T-cell (primary cell): ENCODE data around the gene IDE. TPM values are rescaled to one million over a fixed set of nuclear protein-coding genes. Genes with fewer than 3 reads are reported as not detected.

ENCODE experiments used
- ATAC-seq, 4 experiments: fragments of 200-7000 bp in 3 of 4; fragments of 150-1000 bp in 1 of 4; cut with Tn5 transposase; replicated peaks in 1 of 4; 1 replicate in 3 of 4; 2 replicates in 1 of 4; pipeline ENCODE4 v1.10.0; 2021; ENCODE audit warnings: moderate library complexity in 3 of 4, mild to moderate bottlenecking in 2 of 4, moderate number of reproducible peaks in 1 of 4
- CTCF ChIA-PET, 2 donors: fragments of 300-600 bp; sonication (Branson Sonifier 250); formaldehyde crosslinking; loops; one replicate each; lab custom pipeline; 2022; ENCODE audit warnings: antibody characterized with exemption in 2 of 2; lab: Charles Lee
- POLR2A ChIA-PET, 2 donors: fragments of 300-600 bp; sonication (Branson Sonifier 250); formaldehyde crosslinking; loops; one replicate each; lab custom pipeline; 2022; ENCODE audit warnings: antibody characterized with exemption in 2 of 2; lab: Charles Lee
- DNase-seq, 35 experiments: peaks; one replicate each; pipeline versions ENCODE4 v3.0.0 to v3.0.0-alpha.2; 2013 to 2023
- H3K27ac ChIP-seq: one replicate; pipeline ENCODE4 v1.5.1; 2013; ENCODE audit warnings: low read length
- H3K27me3 ChIP-seq, 2 experiments: replicated peaks in 1 of 2; 1 replicate in 1 of 2; 2 replicates in 1 of 2; pipeline versions ENCODE4 v1.6.1 to v1.7.0; 2013; ENCODE audit warnings: low read length in 1 of 2, mixed read lengths in 1 of 2; ENCODE audit not compliant: control insufficient read depth in 2 of 2, insufficient read depth in 2 of 2; ENCODE audit errors: extremely low read depth in 1 of 2
- H3K36me3 ChIP-seq, 2 donors: 1 replicate in 1 of 2; 2 replicates in 1 of 2; pipeline versions ENCODE4 v1.6.1 to v1.7.0; 2013; ENCODE audit warnings: low read length in 1 of 2; ENCODE audit not compliant: control insufficient read depth in 2 of 2, insufficient read depth in 1 of 2; ENCODE audit errors: extremely low read depth in 1 of 2
- H3K4me1 ChIP-seq, 2 experiments: 1 replicate in 1 of 2; 2 replicates in 1 of 2; pipeline versions ENCODE4 v1.6.1 to v1.7.0; 2013; ENCODE audit warnings: low read length in 2 of 2, mixed read lengths in 1 of 2; ENCODE audit not compliant: insufficient read depth in 2 of 2, control insufficient read depth in 1 of 2; ENCODE audit errors: extremely low read depth in 1 of 2
- H3K4me3 ChIP-seq, 2 donors: 1 replicate in 1 of 2; 2 replicates in 1 of 2; pipeline versions ENCODE4 v1.5.1 to v1.7.0; 2013; ENCODE audit warnings: mild to moderate bottlenecking in 2 of 2, low read length in 1 of 2, moderate library complexity in 1 of 2; ENCODE audit not compliant: control insufficient read depth in 1 of 2; ENCODE audit errors: extremely low read depth in 1 of 2
- H3K9me3 ChIP-seq: 2 replicates; pipeline ENCODE4 v1.7.0; 2013
- H3K27ac Mint-ChIP-seq, 2 donors: one replicate each; pipeline ENCODE4 v1.8.0; 2020 to 2021; ENCODE audit warnings: mild to moderate bottlenecking in 2 of 2, mixed read lengths in 2 of 2
- H3K27me3 Mint-ChIP-seq, 2 donors: one replicate each; pipeline ENCODE4 v1.8.0; 2021 to 2022; ENCODE audit warnings: mixed read lengths in 2 of 2
- H3K36me3 Mint-ChIP-seq: one replicate; pipeline ENCODE4 v1.8.0; 2021; ENCODE audit warnings: mixed read lengths
- H3K4me1 Mint-ChIP-seq, 3 donors: one replicate each; pipeline ENCODE4 v1.8.0; 2020 to 2022; ENCODE audit warnings: mixed read lengths in 3 of 3, mild to moderate bottlenecking in 1 of 3
- H3K4me3 Mint-ChIP-seq, 3 donors: one replicate each; pipeline ENCODE4 v1.8.0; 2020 to 2022; ENCODE audit warnings: mild to moderate bottlenecking in 3 of 3, mixed read lengths in 3 of 3, moderate library complexity in 3 of 3
- H3K9me3 Mint-ChIP-seq, 3 donors: one replicate each; pipeline ENCODE4 v1.8.0; 2020 to 2022; ENCODE audit warnings: mixed read lengths in 3 of 3
- WGBS: methylation state at CpG from one replicate; pipeline ENCODE4 v1.1.5; 2013; ENCODE audit warnings: missing lambda C conversion rate; ENCODE audit not compliant: insufficient coverage; 5-methylcytosine and 5-hydroxymethylcytosine counted together
- total RNA-seq, 35 experiments: library from RNA in 6 of 35; stranded (reverse) in 6 of 35; fragments of 120-200 nt in 1 of 35; gene quantifications; one replicate each; pipeline versions ENCODE4 v1.2.1 to v1.2.4 and lab custom pipeline; 2013 to 2026

IDE gene
- total RNA-seq, 5 donors from 2014 or later (not counting 1 experiment from before 2014, with no cell fraction given): 24.7 to 31.8 (median 27.2) TPM

GRCh38 chr10:92452313-92452712 is 121.6 kb downstream of the IDE start:
- 100% methylated on average over 1 of the region's 2 CpGs for WGBS
- peaks cover 48% of the 10 kb centered on the region for H3K36me3 Mint-ChIP-seq

GRCh38 chr10:92451431-92451830 is 122.5 kb downstream of the IDE start:
- Mint-ChIP-seq H3K4me3 (no peak overlapping the region), H3K27me3 (no peaks in the 10 kb centered on the region), H3K9me3 (no peaks in the 10 kb centered on the region), H3K36me3 (peaks cover 48% of the 10 kb centered on the region), H3K27ac (no peak overlapping the region), H3K4me1 (no peaks in the 10 kb centered on the region)
- H3K9me3 ChIP-seq: no peaks in the 10 kb centered on the region
- H3K4me1 ChIP-seq: no peaks in the 10 kb centered on the region
- ATAC-seq: no peak
- no peak overlapping the region for H3K27ac ChIP-seq
- no peak for DNase-seq
- no peak overlapping the region for H3K4me3 ChIP-seq
- peaks cover 4 to 26% of the 10 kb centered on the region in 2 donors for H3K36me3 ChIP-seq
- no peaks in the 10 kb centered on the region for H3K27me3 ChIP-seq
- POLR2A ChIA-PET: no interaction called here
- CTCF ChIA-PET: no interaction called here
- 96% methylated on average over 3 of the region's 7 CpGs for WGBS

More at GRCh38 chr10:92452313-92452712, 121.6 kb downstream of the IDE start:
- no peaks in the 10 kb centered on the region for H3K27me3 Mint-ChIP-seq
- H3K9me3 Mint-ChIP-seq: no peaks in the 10 kb centered on the region
- DNase-seq (no peak), ATAC-seq (no peak)
- Histone ChIP-seq H3K9me3 (no peaks in the 10 kb centered on the region), H3K4me3 (no peak overlapping the region), H3K36me3 (peaks cover 4 to 31% of the 10 kb centered on the region in 2 donors), H3K27me3 (no peaks in the 10 kb centered on the region), H3K4me1 (no peaks in the 10 kb centered on the region), H3K27ac (no peak overlapping the region)
- H3K4me3 Mint-ChIP-seq: no peak overlapping the region
- CTCF ChIA-PET: no interaction called here
- H3K27ac Mint-ChIP-seq: no peak overlapping the region
- H3K4me1 Mint-ChIP-seq: no peaks in the 10 kb centered on the region
- POLR2A ChIA-PET: interaction anchor here in 1 of 2 donors (0.6 kb wide), 1 partner anchor 1581 kb away, joined by 3 read pairs; the partner anchor contains the start of gene RPP30

GRCh38 chr10:92450896-92451295 is 123.0 kb downstream of the IDE start:
- POLR2A ChIA-PET: interaction anchor here in 1 of 2 donors (0.5 kb wide), 1 partner anchor 61 kb away, joined by 7 read pairs; no protein-coding TSS in a partner anchor
- Histone ChIP-seq H3K9me3 (no peaks in the 10 kb centered on the region), H3K4me1 (no peaks in the 10 kb centered on the region), H3K4me3 (no peak overlapping the region), H3K27ac (no peak overlapping the region), H3K36me3 (peaks cover 0 to 25% of the 10 kb centered on the region in 2 donors), H3K27me3 (no peaks in the 10 kb centered on the region)
- no peak for DNase-seq
- Mint-ChIP-seq H3K27ac (no peak overlapping the region), H3K9me3 (no peaks in the 10 kb centered on the region), H3K27me3 (no peaks in the 10 kb centered on the region), H3K4me3 (no peak overlapping the region), H3K4me1 (no peaks in the 10 kb centered on the region), H3K36me3 (peaks cover 44% of the 10 kb centered on the region)
- CTCF ChIA-PET: interaction anchor here in 1 of 2 donors (0.5 kb wide), 1 partner anchor 420 kb away, joined by 3 read pairs; no protein-coding TSS in a partner anchor
- ATAC-seq: no peak
- WGBS: no CpG with 5 or more reads among the region's 2 CpGs

- Histone ChIP-seq H3K27ac (no peak overlapping the region), H3K4me3 (no peak overlapping the region), H3K27me3 (no peaks in the 10 kb centered on the region), H3K9me3 (no peaks in the 10 kb centered on the region), H3K4me1 (no peaks in the 10 kb centered on the region), H3K36me3 (no peaks in the 10 kb centered on the region)
- Mint-ChIP-seq H3K9me3 (no peaks in the 10 kb centered on the region), H3K4me1 (no peaks in the 10 kb centered on the region), H3K36me3 (no peaks in the 10 kb centered on the region), H3K4me3 (no peak overlapping the region), H3K27me3 (no peaks in the 10 kb centered on the region), H3K27ac (no peak overlapping the region)
- ATAC-seq (no peak), DNase-seq (no peak)
- POLR2A ChIA-PET: no interaction called here
- whole genome bisulfite sequencing: 100% methylated on average over 4 of the region's 5 CpGs
- CTCF ChIA-PET: no interaction called here
Observed at GRCh38 chr10:92440578-92440977, 133.3 kb downstream of the IDE start.

- WGBS: 60% methylated on average over 1 of the region's 6 CpGs
- H3K9me3 Mint-ChIP-seq: no peaks in the 10 kb centered on the region
- Histone ChIP-seq H3K27ac (no peak overlapping the region), H3K9me3 (no peaks in the 10 kb centered on the region), H3K36me3 (no peaks in the 10 kb centered on the region), H3K27me3 (no peaks in the 10 kb centered on the region), H3K4me1 (no peaks in the 10 kb centered on the region), H3K4me3 (no peak overlapping the region)
- ChIA-PET CTCF (interaction anchor here (0.6 to 1.1 kb wide), 4 partner anchors 13 to 350 kb away, joined by 3 to 8 read pairs (median 3); no protein-coding TSS in a partner anchor), POLR2A (no interaction called here)
- DNase-seq (no peak), ATAC-seq (no peak)
- no peak overlapping the region for H3K4me3 Mint-ChIP-seq
- no peak overlapping the region for H3K27ac Mint-ChIP-seq
- no peaks in the 10 kb centered on the region for H3K27me3 Mint-ChIP-seq
- no peaks in the 10 kb centered on the region for H3K4me1 Mint-ChIP-seq
- no peaks in the 10 kb centered on the region for H3K36me3 Mint-ChIP-seq
Observed at GRCh38 chr10:92438220-92438619, 135.7 kb downstream of the IDE start.

GRCh38 chr10:92436611-92437010 is 137.3 kb downstream of the IDE start:
- no peaks in the 10 kb centered on the region for H3K27me3 ChIP-seq
- no peak overlapping the region for H3K27ac Mint-ChIP-seq
- no peak for ATAC-seq
- no peak overlapping the region for H3K27ac ChIP-seq
- no peaks in the 10 kb centered on the region for H3K9me3 ChIP-seq
- no peaks in the 10 kb centered on the region for H3K4me1 ChIP-seq
- no peaks in the 10 kb centered on the region for H3K9me3 Mint-ChIP-seq
- ChIA-PET CTCF (interaction anchor here (0.7 to 1.1 kb wide), 4 partner anchors 16 to 843 kb away, joined by 3 to 7 read pairs (median 5); no protein-coding TSS in a partner anchor), POLR2A (interaction anchor here in 1 of 2 donors (0.6 kb wide), 1 partner anchor 348 kb away, joined by 6 read pairs; no protein-coding TSS in a partner anchor)
- H3K27me3 Mint-ChIP-seq: no peaks in the 10 kb centered on the region
- no peaks in the 10 kb centered on the region for H3K36me3 ChIP-seq
- H3K4me3 Mint-ChIP-seq: no peak overlapping the region
- no peaks in the 10 kb centered on the region for H3K36me3 Mint-ChIP-seq
- WGBS: 92% methylated on average over 2 of the region's 5 CpGs
- no peaks in the 10 kb centered on the region for H3K4me1 Mint-ChIP-seq
- DNase-seq: no peak
- no peak overlapping the region for H3K4me3 ChIP-seq
